Retina (tissue), 1 donor: ENCODE results near the gene GYPC.
"Not testable (repeated sequence)": the region's sequence is repeated elsewhere in the genome, so short reads cannot be mapped to it uniquely, and the experiment has no call there.

Experiments
- DNase-seq: peaks from one replicate; pipeline ENCODE4 v3.0.0-alpha.2; 2016

GYPC gene

GRCh38 chr2:126671488-126671887 lies 15.5 kb downstream of the GYPC start:
- DNase-seq = no peak

- DNase-seq = no peak
These were observed 17.1 kb downstream of the GYPC start for GRCh38 chr2:126672980-126673605.

GRCh38 chr2:126674075-126674744 lies 18.3 kb downstream of the GYPC start:
- DNase-seq = no peak

- no peak for DNase-seq
These were observed 19.7 kb downstream of the GYPC start for GRCh38 chr2:126675637-126676036.

DNA sequence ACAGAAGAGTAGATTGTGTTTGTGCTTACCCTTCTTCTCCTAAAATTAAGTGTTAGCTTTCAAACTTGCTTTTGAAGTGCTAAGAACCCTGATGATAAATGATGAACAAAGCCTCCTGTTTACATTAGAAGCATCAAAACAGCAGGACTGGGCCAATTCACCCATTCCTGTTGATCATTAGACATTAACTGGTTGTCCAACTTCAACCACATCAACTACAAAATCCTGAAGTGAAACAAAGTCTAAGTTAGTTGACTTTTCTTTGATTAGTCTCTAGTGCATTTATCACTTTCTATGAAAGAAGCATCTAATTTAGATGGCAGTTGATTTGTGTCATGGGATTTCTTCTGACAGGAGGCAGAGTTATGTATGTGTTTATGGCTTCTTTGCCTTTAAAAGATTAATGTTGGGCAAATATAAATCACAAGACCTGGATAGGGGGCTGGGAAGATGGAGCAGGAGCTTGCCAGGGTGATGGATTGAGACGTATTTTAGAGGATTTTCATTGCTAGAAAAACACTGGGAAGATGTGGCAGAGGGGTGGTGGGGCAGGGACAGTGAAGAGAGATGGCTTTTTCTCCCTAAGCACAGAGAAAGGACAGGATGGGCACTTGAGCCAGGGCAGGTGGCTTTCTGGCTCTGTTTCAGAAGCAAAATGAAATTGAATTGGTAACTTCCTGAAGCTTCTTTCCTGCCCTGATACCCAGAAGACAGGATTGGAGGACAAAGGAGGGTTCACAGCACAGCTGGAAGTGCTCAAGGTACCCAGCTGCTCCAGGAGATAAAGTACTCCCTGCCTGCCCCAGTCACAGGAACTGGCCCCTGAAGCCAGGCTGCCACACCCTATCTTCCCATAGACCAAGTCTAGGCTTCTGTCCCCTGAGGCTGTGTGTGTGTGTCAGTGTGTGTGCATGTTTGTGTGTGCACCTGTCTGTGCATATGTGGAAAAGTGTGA lies 20.5 kb downstream of the GYPC start:
- DNase-seq = no peak

- no peak for DNase-seq
These were observed 21.2 kb downstream of the GYPC start for GRCh38 chr2:126677176-126677538.

- DNase-seq = no peak
These were observed 22.5 kb downstream of the GYPC start for GRCh38 chr2:126678269-126679065.

GRCh38 chr2:126679094-126679713 lies 23.2 kb downstream of the GYPC start:
- DNase-seq = no peak

- DNase-seq = no peak
These were observed 25.5 kb downstream of the GYPC start for GRCh38 chr2:126681505-126681904.

DNA sequence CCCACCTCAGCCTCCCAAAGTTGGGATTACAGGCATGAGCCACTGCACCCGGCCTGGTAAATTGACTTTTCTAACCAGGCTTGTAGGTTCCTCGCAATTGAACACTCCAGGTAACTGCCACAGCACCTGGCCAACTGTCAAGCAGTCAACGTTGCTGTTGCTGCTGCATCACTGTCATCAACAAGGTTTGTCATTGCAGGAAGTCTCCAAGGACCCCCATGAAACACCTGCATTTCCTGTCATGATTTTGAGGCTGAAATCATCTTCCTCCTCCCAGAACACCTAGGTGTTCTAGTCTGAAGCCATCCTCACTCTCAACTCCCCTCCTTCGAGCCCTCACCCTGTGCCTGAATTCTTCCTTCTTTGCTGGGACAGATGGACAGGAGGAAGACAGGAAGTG lies 29.7 kb downstream of the GYPC start:
- DNase-seq = no peak

DNA sequence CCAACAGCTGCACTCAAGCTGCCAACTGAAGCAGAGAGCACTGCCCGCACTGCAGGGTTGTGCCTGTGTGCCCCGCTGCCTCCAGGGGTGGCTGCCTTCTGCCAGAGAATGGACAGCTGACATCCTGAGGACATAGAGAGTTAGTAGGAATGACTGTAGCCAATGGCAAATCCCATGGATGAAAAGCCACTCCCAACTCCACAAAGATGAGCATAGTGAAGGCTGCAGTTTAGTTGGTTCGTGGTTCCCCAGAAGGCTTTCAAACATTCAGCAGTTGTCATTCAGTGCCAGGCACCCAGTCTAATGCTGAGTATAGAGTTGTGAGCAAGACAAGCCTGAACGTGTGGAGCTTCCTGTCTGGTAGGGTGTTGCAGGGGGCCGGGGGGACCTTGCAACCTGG lies 30.3 kb downstream of the GYPC start:
- no peak for DNase-seq

- DNase-seq = no peak
These were observed 31.0 kb downstream of the GYPC start for GRCh38 chr2:126686841-126687485.

DNA sequence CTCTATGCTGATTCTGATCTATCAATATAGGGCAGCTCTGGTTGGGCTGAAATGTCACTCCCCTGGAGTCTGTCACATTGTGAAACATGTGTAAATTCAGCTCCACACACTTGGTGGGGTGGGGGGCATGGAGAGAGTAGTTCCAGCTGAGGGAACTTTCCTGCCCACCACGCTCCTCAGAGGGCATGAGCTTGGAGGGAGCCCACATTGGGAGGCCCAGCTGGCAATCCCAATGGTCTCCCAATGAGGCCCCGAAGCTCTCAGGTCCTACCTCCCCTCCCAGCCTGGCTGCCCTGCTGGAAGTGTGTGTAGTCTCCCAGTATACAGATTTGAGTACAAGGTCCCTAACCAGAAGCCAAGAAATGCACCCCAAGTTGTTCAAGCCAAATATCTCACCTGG lies 31.5 kb downstream of the GYPC start:
- DNase-seq = no peak

- DNase-seq = not testable (repeated sequence)
These were observed 32.6 kb downstream of the GYPC start for GRCh38 chr2:126688594-126688993.

- DNase-seq = not testable (repeated sequence)
These were observed 36.3 kb downstream of the GYPC start for GRCh38 chr2:126692241-126692640.

GRCh38 chr2:126692934-126693592 lies 37.1 kb downstream of the GYPC start:
- DNase-seq = not testable (repeated sequence)

DNA sequence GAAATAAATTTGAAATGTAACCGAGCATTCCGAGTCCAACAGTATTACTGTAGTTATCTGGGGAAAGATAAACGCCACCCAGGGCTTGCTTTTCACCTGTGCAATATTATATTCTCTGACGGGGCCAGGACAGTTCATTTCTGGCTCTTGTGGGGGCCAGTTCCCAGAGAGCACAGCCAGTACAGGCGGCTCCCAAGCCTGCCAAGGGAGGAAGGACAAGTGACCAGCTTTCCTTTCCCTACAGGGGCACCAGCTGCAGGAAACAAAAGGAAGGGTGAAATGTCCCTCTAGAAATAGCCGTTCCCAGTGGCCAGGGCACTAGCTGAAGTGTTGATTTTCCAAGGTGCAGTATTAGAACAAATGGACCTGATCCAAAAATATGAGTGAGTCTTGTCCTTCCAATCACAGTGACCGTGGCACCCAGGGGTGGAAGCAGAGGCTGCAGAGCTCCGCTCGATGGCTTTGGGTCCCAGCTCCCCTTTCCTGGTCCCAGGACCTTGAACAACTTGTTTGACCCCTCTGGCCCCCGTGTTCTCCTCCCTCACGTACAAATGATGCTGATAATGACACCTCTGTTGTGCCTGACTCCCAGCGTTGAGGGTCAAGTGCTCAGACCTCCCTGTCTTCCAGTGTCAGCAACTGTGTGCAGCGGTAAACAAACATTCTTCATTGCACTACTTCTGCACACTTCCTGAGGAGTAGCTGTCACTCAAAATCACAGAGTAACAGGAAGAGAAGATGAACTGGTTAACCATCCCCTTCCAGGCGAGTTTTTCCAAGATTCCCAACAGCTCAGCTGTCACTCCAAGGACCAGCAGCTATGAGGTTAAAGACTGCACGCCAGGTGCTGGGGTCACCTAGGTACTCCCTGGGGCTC lies 40.9 kb downstream of the GYPC start:
- DNase-seq = no peak

DNA sequence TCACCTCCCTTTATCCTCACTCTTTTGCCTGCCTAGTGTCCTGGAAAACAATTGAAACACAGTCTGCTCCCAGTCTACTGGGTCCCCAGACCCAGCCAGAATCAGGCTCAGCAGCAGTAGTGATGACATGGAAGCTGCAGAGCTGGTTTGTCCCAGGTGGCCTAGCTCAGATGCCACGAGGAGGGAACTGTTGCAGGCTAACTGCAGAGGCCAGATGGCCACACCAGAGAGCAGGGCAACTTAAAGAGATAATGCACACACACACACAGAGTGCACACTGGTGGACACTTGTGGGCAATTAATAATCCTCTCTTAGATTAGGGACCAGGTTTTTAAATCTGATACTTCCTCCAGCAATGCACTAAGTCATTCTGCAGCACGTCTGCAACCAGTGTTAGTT lies 42.4 kb downstream of the GYPC start:
- DNase-seq = peak; percentile 28

- no peak for DNase-seq
These were observed 43.1 kb downstream of the GYPC start for GRCh38 chr2:126699018-126699417.
